Kidney capillary endothelial cell (primary cell): ENCODE results near the gene DNLZ.
"Not testable (repeated sequence)": the region's sequence is repeated elsewhere in the genome, so short reads cannot be mapped to it uniquely, and the experiment has no call there.

ENCODE experiments used
- DNase-seq: peaks from one replicate; pipeline ENCODE4 v3.0.0-alpha.2; 2018; ENCODE audit warnings: low spot score

Gene DNLZ

GRCh38 chr9:136363106-136363948, at the start of gene DNLZ:
Gene DNLZ, minus strand, starts transcription at chr9:136363744. Its CDS starts 30 bp downstream, at chr9:136363714.
- peak; percentile 90 for DNase-seq

DNA sequence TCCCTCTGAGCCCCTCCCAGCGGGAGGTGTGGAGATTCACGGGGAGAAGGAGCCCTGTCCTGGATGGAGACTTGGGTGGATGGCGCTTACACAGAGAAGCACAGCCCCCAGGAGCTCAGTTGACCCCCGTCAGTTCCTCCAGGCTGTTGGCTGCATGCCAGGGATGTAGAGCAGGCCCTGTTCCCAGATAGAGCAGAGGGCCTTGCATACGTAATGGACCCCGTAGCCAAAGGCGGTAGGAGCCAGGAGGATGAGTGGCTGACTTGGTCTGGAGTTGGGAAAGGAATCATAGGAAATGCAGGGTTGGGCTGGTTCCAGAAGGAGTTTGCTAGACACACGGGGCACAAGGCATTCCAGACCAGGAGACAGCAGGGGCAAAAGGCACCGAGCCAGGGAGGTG, 49.4 kb upstream of the DNLZ start:
- DNase-seq, result no peak

DNA sequence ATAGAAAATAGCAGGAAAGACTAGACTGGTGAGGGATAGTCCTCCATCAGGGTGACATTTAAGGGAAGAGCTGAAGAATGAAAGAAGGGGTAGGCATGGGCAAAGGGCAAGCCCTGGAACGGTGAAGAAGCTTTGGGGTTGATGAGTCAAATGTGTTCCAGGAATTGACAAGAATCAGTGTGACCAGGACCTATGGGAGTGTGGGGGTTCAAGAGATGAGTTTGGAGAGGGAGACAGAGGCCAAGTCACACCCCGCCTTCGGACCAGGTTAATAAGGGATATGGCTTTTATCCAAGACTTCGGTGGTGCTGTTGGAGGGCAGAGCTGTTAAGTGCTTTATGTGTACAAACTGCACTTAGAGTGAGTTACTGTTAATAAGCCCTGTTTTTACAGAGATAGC, 47.8 kb upstream of the DNLZ start:
- DNase-seq, result no peak

- DNase-seq, result peak; percentile 64
Observed at GRCh38 chr9:136410500-136411287, 47.1 kb upstream of the DNLZ start, which contains the start of the genes ENTR1 and PMPCA. Gene ENTR1, minus strand, starts transcription at chr9:136410614. Its CDS starts 217 bp downstream, at chr9:136410397. Gene PMPCA, plus strand, starts transcription at chr9:136410658. Its CDS starts 11 bp downstream, at chr9:136410669.

- DNase-seq, result no peak
Observed at GRCh38 chr9:136409557-136410455, 46.3 kb upstream of the DNLZ start.

DNA sequence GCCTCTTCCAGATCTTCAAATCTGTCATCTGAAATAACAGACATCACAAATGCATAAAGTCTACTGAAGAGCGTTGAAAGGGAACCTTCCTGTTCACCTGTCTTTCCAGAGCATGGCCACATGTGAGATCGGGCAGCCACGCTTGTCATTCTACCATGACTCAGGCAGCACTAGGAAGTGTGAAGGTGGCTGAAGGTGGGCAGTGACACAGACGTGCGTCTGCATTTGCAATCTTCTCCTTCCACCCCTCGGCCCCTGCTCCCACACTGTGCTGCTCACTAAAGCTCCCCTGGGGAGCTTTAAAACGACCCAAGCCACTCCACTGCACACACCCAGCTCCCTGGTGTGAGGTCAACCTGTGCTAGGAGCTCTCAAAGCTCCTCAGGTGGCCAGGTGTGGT, 44.4 kb upstream of the DNLZ start:
- DNase-seq, result no peak

GRCh38 chr9:136407061-136407460, 43.5 kb upstream of the DNLZ start:
- not testable (repeated sequence) for DNase-seq

- not testable (repeated sequence) for DNase-seq
Observed at GRCh38 chr9:136405904-136406303, 42.4 kb upstream of the DNLZ start.

DNA sequence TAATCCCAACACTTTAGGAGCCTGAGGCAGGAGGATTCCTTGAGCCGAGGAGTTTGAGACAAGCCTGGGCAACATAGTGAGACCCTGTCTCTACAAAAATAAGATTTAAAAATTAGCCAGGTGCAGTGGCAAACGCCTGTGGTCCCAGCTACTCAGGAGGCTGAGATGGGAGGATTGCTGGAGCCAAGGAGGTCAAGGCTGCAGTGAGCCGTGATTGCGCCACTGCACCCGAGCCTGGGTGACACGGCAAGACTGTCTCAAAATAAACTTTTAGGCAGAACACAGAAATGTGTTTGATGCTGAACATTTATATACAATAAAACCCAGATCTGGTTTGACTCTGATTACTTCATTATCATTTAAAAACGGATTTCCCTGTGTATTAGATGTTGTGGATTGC, 41.9 kb upstream of the DNLZ start:
- DNase-seq, result no peak

DNA sequence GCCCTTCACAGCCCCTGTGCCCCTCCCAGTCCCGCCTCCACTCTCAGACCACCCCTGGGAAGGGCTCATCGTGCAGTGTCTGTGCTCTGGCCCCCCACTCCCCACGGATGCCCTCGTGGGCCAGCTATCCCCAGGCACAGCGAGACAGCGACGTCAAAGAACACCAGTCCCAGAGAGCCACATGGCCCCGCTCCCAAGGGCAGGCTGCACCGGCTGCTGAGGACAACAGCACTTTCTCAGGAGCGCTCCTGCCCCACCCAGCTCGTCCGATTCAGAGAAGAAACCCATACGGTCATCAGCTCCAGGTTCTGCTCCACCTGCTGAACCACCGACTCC, 41.2 kb upstream of the DNLZ start:
- no peak for DNase-seq

GRCh38 chr9:136403915-136404800, 40.6 kb upstream of the DNLZ start:
- DNase-seq, result no peak

DNA sequence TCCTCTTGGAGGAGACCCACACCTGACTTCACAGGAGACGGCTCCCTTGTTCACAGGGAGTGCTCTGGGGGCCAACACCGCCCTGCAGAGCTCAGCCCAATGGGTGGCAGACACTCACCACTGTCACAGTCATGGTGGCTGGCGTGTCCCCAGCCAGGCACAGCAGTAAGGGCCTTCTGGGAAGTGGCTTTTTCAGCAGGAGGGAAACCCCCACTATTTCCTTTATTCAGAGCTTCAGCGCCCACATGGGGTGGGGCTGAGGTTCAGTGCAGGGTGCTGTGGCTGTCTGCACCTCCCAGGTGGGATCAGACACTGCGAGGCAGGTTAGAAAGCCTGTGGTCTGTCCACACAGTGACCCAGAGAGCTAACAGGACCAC, 40.0 kb upstream of the DNLZ start:
- no peak for DNase-seq

GRCh38 chr9:136402067-136402466, 38.5 kb upstream of the DNLZ start:
- DNase-seq, result no peak

GRCh38 chr9:136401173-136401922, 37.8 kb upstream of the DNLZ start:
- no peak for DNase-seq

GRCh38 chr9:136400038-136400834, 36.7 kb upstream of the DNLZ start, which contains the start of gene SNAPC4:
Gene SNAPC4, minus strand, starts transcription at chr9:136400170. Its CDS starts 1,742 bp downstream, at chr9:136398428.
- peak; percentile 90 for DNase-seq

DNA sequence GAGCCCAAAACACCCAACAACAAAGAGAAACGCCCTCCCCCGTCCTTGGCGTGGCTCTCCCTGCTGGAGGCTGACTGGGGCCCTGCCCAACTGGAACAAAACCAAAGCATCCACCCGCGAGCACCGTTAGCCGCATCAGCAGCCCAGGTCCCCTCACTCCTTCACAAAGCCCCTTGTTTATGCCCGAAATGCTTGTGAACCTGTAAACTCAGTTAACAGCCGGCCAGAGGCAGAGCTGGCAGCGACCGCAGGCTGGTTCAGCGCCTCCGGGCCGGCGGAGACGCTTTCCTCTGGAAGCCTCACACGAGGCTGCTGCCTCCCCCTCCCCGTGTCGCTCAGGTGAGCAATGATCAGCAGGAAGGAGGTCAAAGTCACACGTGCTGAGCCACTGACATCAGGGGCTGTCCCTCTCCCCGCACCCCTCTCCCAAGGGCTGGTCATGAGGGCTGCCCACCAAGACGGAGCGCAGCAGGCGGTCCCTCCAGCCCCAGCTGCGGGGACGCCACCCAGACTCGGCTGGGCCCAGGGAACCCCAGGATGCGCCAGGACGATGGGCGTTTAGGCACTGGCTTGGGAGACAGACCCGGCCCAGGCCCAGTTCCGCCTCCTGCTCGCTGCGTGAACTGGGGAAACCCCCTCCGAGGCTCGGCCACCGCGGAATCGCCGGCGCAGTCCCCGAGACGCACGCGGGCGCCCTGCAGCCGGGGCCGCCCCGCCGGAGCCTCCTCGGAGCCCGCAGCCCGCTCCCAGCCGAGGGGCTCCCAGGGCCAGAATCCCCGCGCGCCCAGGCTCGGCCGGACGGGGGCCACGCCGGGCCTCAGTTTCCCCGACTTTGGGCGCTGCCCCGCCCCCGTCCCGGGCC, 35.9 kb upstream of the DNLZ start:
- no peak for DNase-seq

DNA sequence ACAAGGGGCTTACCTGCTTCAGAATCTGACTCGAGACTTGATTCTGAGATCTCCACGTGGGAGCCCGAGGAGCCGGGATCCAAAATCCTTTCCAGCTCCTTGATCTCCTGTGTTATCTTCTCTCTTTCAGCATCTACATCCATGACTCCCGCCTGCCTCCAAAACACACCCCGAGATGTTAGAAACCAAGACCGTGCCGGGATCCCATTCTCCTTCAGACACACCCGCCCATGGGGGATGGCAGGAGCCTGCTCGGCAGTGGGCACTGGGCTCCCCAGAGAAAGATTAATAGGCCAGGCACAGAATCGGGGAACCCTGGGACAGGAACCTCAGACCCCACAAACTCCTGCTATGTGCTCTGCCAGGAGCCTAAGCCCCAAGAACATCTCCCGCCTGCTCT, 34.7 kb upstream of the DNLZ start:
- no peak for DNase-seq

GRCh38 chr9:136397643-136398042, 34.1 kb upstream of the DNLZ start:
- no peak for DNase-seq

DNA sequence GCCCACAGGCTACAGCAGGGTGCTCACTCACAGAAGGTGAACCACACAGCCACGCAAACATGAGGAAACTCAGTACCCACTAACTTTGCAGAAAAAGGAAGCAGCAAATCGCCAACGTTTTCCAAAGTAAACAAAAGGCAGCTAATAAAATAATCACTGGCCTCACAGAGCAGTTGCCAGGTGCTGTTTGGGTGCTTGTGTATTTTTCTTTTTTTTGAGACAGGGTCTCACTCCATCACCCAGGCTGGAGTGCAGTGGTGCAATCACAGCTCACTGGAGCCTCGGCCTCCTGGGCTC, 32.6 kb upstream of the DNLZ start:
- DNase-seq, result no peak
